Measurements from ENCODE around the gene ACTG2. TPM values are rescaled to one million over a fixed set of nuclear protein-coding genes. Genes with fewer than 3 reads are reported as not detected.
"Not testable (repeated sequence)": the region's sequence is repeated elsewhere in the genome, so short reads cannot be mapped to it uniquely, and the experiment has no call there.

Gene ACTG2
- total RNA-seq, 1 donor from 2014 or later = 13.7 TPM

- no peak for DNase-seq (ENCODE audit: extremely low spot score, unreplicated experiment)
- no peak overlapping the region for H3K27ac Mint-ChIP-seq
Observed at GRCh38 chr2:73870084-73870483, 22.7 kb upstream of the ACTG2 start.

GRCh38 chr2:73877071-73877802, 15.6 kb upstream of the ACTG2 start:
- H3K36me3 Mint-ChIP-seq = peaks cover 6% of the 10 kb centered on the region

More at GRCh38 chr2:73870084-73870483, 22.7 kb upstream of the ACTG2 start:
- TF ChIP-seq, protein P1, sequence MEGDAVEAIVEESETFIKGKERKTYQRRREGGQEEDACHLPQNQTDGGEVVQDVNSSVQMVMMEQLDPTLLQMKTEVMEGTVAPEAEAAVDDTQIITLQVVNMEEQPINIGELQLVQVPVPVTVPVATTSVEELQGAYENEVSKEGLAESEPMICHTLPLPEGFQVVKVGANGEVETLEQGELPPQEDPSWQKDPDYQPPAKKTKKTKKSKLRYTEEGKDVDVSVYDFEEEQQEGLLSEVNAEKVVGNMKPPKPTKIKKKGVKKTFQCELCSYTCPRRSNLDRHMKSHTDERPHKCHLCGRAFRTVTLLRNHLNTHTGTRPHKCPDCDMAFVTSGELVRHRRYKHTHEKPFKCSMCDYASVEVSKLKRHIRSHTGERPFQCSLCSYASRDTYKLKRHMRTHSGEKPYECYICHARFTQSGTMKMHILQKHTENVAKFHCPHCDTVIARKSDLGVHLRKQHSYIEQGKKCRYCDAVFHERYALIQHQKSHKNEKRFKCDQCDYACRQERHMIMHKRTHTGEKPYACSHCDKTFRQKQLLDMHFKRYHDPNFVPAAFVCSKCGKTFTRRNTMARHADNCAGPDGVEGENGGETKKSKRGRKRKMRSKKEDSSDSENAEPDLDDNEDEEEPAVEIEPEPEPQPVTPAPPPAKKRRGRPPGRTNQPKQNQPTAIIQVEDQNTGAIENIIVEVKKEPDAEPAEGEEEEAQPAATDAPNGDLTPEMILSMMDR (conservative IDR thresholded peaks at IDR 0.05) = no peak
- Mint-ChIP-seq H3K9me3 (no peaks in the 10 kb centered on the region), H3K4me1 (ENCODE audit: unreplicated experiment) (no peaks in the 10 kb centered on the region), H3K4me3 (no peak overlapping the region), H3K27me3 (no peaks in the 10 kb centered on the region), H3K36me3 (peaks cover 19% of the 10 kb centered on the region)

GRCh38 chr2:73877984-73878383, 14.8 kb upstream of the ACTG2 start:
- H3K4me3 Mint-ChIP-seq; H3K27ac Mint-ChIP-seq; DNase-seq (ENCODE audit: extremely low spot score, unreplicated experiment); H3K9me3 Mint-ChIP-seq; H3K36me3 Mint-ChIP-seq; H3K4me1 Mint-ChIP-seq (ENCODE audit: unreplicated experiment); H3K27me3 Mint-ChIP-seq: not testable (repeated sequence)

More at GRCh38 chr2:73877071-73877802, 15.6 kb upstream of the ACTG2 start:
- peaks cover 7% of the 10 kb centered on the region for H3K27me3 Mint-ChIP-seq
- H3K4me3 Mint-ChIP-seq = no peak overlapping the region
- H3K9me3 Mint-ChIP-seq = no peaks in the 10 kb centered on the region
- DNase-seq (ENCODE audit: extremely low spot score, unreplicated experiment) = no peak
- H3K4me1 Mint-ChIP-seq (ENCODE audit: unreplicated experiment) = no peaks in the 10 kb centered on the region
- H3K27ac Mint-ChIP-seq = no peak overlapping the region
- TF ChIP-seq, protein P1 (conservative IDR thresholded peaks at IDR 0.05) = no peak

GRCh38 chr2:73885406-73885805, 7.4 kb upstream of the ACTG2 start:
- no peaks in the 10 kb centered on the region for H3K9me3 Mint-ChIP-seq

GRCh38 chr2:73886357-73886756, 6.5 kb upstream of the ACTG2 start:
- H3K27me3 Mint-ChIP-seq = peaks cover 10% of the 10 kb centered on the region
- DNase-seq (ENCODE audit: extremely low spot score, unreplicated experiment) = no peak
- H3K36me3 Mint-ChIP-seq = no peaks in the 10 kb centered on the region
- H3K9me3 Mint-ChIP-seq = no peaks in the 10 kb centered on the region
- no peak overlapping the region for H3K27ac Mint-ChIP-seq
- H3K4me1 Mint-ChIP-seq (ENCODE audit: unreplicated experiment) = no peaks in the 10 kb centered on the region
- TF ChIP-seq, protein P1 (conservative IDR thresholded peaks at IDR 0.05) = no peak
- no peak overlapping the region for H3K4me3 Mint-ChIP-seq

More at GRCh38 chr2:73885406-73885805, 7.4 kb upstream of the ACTG2 start:
- H3K27me3 Mint-ChIP-seq = peaks cover 7% of the 10 kb centered on the region
- H3K4me1 Mint-ChIP-seq (ENCODE audit: unreplicated experiment) = no peaks in the 10 kb centered on the region
- H3K27ac Mint-ChIP-seq = no peak overlapping the region
- H3K36me3 Mint-ChIP-seq = no peaks in the 10 kb centered on the region
- no peak overlapping the region for H3K4me3 Mint-ChIP-seq
- no peak for DNase-seq (ENCODE audit: extremely low spot score, unreplicated experiment)
- TF ChIP-seq, protein P1 (conservative IDR thresholded peaks at IDR 0.05) = no peak

DNA sequence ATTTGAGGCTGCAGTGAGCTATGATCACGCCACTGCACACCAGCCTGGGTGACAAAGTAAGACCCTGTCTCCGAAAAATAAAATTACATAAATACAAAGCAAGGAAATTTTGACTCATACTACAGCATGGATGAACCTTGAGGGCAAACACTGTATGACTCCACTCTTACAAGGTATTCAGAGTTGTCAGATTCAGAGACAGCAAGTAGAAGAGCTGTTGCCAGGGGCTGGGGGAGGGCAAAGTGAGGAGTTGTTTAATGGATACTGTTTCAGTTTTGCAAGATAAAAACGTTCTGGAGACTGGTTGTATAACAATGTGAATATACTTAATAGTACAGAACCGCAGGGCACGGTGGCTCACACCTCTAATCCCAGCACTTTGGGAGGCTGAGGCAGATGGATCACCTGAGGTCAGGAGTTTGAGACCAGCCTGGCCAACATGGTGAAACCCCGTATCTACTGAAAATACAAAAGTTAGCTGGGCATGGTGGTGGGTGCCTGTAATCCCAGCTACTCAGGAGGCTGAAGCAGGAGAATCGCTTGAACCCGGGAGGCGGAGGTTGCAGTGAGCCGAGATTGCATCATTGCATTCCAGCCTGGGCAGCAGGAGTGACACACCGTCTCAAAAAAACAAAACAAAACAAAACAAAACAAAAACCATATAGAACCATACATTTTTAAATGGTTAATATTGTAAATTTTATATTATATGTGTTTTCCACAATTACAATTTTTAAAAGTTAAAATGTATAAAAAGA, 5.0 kb upstream of the ACTG2 start:
- H3K36me3 Mint-ChIP-seq; H3K4me3 Mint-ChIP-seq; H3K4me1 Mint-ChIP-seq (ENCODE audit: unreplicated experiment); DNase-seq (ENCODE audit: extremely low spot score, unreplicated experiment); H3K9me3 Mint-ChIP-seq; H3K27ac Mint-ChIP-seq: not testable (repeated sequence)
- H3K27me3 Mint-ChIP-seq = peaks cover 14% of the 10 kb centered on the region

All from type B pancreatic cell (in vitro differentiated cells).